Loucy (cell line): ENCODE measurements around the gene CAMSAP1.

ENCODE experiments used
- CTCF ChIP-seq: fragments of 200-600 bp; sonication (generic); conservative IDR thresholded peaks from 2 replicates; pipeline ENCODE4 v1.5.1; 2014; ENCODE audit warnings: mild to moderate bottlenecking, antibody characterized with exemption, low read length
- EZH2phosphoT487 ChIP-seq: fragments of 200-600 bp; IDR thresholded peaks from 2 replicates; pipeline ENCODE4 v1.6.1; 2018; ENCODE audit warnings: antibody characterized with exemption, mild to moderate bottlenecking, moderate library complexity, borderline replicate concordance

- TF ChIP-seq CTCF (no peak), EZH2phosphoT487 (no peak)
Measured at GRCh38 chr9:135888126-135888765, 19.1 kb downstream of the CAMSAP1 start.
